Uterus (tissue), 2 donors: ENCODE measurements around the gene COL18A1.

ENCODE experiments used
- CTCF ChIP-seq, 4 experiments: fragments of 200-600 bp in 2 of 4; fragments of 450-650 bp in 2 of 4; sonication (generic) in 2 of 4; IDR thresholded peaks; one replicate each; pipeline ENCODE4 v1.5.1; 2016 to 2019; ENCODE audit warnings: antibody characterized with exemption in 4 of 4, mild to moderate bottlenecking in 2 of 4, moderate library complexity in 1 of 4
- POLR2A ChIP-seq, 2 donors: fragments of 450-650 bp; IDR thresholded peaks; one replicate each; pipeline ENCODE4 v1.6.1; 2016; ENCODE audit warnings: antibody characterized with exemption in 2 of 2, mild to moderate bottlenecking in 1 of 2, moderate library complexity in 1 of 2

- TF ChIP-seq CTCF (IDR thresholded peaks at IDR 0.05) (no peak), POLR2A (IDR thresholded peaks at IDR 0.05) (no peak)
Measured at GRCh38 chr21:45537111-45537745, 132.3 kb downstream of the COL18A1 start.
